CD4-positive, alpha-beta T cell treated with Interferon alpha-2 for 1 hour (primary cell): Measurements from ENCODE around the gene RNASEH1.
A peak's percentile ranks its signal among the peaks of the same experiment; 100 is the strongest.
"Not testable (repeated sequence)": the region's sequence is repeated elsewhere in the genome, so short reads cannot be mapped to it uniquely, and the experiment has no call there.

Experiments used
- DNase-seq, 2 donors: peaks; one replicate each; pipeline ENCODE4 v3.0.0-alpha.2; 2020 to 2022

RNASEH1 gene

DNA sequence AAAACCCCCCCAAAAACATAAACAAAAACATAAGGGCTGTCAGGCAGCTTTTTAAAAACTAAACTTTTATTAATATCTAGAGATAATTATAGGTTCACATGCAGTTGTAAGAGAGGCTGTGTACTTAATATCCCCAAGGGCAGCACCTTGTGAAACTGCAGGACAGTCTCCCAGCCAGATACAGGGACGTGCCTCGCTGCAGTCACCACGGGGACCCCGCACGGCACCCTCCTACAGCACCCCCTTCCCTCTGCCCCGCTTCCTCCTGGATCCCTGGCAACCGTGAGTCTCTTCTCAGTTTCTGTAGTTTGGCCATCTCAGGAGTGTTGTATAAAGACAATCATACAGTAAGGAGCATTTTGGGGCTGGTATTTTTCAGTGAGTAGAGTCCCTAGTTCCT is 30.0 kb upstream of the RNASEH1 start:
- DNase-seq, result no peak

GRCh38 chr2:3587432-3587831 is 29.3 kb upstream of the RNASEH1 start:
- DNase-seq, result no peak

DNA sequence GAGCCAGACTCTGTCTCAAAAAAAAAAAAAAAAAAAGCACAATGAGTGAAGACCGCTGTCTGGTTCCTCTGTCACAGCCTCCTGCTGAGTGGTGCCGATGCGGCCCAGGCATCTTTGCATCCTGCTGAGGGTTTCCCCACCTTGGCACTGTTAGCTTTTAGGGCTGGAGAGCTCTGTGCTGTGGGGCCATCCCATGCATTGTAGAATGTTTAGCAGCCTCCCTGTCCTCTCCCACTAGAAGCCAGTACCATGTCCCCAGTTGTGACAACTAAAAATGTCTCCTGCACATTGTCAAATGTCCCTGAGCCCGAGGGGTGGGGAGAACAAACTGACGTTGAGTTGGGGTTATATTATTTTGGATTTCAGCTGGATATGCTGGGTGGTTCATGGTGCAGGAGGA is 28.9 kb upstream of the RNASEH1 start:
- DNase-seq, result no peak

DNA sequence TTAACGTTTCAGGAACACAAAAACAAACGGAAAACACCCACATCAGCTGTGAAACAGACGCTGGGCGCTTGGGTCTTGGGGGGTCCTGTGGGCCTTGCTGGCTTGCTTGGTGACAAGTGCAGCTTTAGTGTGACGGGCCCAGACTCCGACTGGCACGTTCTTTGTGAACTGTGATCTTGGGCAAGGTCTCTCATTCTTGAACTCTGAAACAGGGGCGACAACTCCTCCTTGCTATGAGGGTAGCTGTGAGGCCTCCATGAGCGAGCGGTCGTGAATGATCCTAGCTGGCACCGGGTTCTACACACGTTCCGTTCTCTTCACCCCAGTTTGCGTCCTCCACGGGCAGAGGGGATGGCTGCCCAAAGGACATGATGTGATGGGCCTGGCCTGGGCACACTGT is 28.1 kb upstream of the RNASEH1 start:
- no peak for DNase-seq

DNA sequence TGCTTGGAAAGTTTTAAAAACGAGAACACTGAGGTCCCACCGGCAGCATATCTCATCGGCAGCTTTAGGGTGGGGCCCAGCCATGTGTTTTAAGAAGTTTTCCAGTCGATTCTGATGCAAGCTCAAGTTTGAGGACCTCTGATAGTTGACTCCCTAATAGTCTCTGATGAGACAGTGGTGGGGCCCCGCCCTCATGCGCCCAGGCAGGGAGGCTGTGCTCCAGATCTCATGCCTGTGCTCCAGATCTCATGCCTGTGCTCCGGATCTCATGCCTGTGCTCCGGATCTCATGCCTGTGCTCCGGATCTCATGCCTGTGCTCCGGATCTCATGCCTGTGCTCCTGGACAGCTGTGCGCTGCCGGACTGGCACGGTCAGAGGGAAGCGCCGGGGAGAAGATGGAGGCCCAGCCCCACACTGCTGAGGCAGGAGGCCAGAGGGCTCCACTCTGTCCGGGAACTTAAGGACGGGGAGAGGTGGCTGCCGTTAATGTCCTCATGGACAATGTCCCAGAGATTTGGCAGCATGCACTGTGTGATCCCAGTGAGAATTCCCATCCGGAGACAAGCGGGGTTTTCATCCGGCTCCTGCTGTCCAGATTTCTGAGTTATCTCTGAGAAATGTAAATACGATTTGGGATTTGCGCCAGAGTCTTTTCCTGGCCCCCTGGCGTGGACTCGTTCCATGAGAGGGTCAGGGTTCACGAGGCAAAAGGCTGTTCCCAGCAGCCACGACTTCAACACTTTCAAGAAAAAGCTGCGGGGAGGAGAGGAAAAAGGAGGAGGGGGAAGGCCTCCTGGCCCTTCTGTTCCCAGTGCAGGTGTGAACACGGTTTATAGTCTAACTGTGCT is 27.4 kb upstream of the RNASEH1 start:
- no peak for DNase-seq

GRCh38 chr2:3584608-3585260 is 26.6 kb upstream of the RNASEH1 start:
- DNase-seq, result no peak

DNA sequence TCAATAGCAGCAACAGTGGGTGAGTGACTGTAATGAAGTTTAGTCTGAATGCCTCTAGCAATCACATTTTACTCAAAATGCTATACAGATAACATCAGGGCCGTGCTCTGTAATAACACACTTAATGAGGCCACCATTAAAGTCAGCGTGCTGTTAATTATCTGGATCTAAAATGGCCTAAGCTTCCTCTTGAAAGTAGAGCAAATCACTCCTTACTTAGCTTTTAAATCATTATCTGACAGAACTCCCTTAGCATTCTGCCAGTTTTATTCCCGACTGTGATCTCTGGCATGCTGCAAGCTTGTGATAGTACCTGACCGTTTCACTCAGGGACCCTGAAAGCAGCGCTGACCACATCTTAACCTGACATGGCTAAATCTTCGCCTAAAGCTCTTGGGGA is 25.9 kb upstream of the RNASEH1 start:
- no peak for DNase-seq

DNA sequence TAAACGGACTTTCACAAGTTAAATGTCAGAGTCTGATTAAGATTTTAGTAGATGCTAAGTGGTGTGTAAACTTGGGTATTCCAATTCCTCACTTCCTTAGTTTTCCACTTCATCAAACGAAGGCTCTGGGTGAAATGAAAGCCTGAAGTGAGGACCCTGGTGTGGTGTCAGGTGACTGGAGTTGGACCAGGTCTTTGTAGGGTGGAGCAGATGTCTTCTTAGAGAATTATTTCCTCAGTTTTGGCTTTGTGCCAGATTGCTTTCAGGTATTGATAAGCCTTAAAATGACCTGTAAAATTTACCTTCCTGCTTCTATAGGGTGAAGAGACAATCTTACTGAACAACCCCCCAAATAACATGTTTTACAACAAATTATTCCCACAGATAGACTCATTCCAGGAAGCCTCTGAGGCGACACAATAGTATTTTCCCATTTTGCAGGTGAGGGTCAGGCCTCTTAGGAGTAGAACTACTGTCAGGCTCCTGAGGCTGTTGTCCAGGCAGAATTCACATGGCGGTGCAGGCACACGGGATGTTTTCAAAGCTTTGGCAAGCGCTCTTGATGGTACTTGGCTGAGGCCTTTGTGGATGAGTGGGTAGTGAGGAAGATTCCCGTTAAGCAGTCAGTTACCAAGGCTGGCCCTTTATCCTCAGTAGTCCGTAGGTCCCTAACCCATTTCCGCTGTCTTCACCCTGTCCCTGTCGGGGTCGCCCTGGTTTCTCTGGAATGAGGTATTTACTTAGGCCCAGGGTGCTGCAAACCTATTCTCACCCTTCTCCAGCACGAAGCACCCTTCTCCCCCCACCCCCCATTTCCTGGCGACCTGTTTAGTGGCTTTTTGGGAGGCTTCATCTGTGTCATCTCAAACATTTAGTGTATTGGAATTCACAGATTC is 23.5 kb upstream of the RNASEH1 start:
- no peak for DNase-seq

DNA sequence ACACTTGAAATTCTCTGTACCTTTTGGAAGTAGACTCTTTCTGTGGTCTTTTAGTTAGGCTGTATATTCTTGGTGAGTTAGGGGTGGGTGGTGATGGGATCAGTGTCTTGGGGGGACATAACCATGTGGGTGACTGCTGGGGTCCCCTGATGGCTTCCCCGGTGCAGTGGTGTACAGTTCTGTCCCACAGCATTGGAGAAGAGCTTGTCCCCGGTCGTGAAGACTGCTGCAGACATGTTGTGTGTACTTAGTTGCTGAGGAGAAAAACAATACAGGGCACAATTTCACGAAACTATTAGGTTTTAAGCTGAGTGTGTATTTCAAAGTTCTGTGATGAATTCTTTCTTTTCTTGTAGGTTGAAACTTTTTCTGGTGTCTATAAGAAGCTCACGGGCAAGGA is 22.3 kb upstream of the RNASEH1 start:
- DNase-seq, result no peak

GRCh38 chr2:3578987-3579386 is 20.9 kb upstream of the RNASEH1 start:
- DNase-seq, result no peak

- DNase-seq, result not testable (repeated sequence)
These were observed 18.1 kb upstream of the RNASEH1 start for GRCh38 chr2:3576263-3576630.

DNA sequence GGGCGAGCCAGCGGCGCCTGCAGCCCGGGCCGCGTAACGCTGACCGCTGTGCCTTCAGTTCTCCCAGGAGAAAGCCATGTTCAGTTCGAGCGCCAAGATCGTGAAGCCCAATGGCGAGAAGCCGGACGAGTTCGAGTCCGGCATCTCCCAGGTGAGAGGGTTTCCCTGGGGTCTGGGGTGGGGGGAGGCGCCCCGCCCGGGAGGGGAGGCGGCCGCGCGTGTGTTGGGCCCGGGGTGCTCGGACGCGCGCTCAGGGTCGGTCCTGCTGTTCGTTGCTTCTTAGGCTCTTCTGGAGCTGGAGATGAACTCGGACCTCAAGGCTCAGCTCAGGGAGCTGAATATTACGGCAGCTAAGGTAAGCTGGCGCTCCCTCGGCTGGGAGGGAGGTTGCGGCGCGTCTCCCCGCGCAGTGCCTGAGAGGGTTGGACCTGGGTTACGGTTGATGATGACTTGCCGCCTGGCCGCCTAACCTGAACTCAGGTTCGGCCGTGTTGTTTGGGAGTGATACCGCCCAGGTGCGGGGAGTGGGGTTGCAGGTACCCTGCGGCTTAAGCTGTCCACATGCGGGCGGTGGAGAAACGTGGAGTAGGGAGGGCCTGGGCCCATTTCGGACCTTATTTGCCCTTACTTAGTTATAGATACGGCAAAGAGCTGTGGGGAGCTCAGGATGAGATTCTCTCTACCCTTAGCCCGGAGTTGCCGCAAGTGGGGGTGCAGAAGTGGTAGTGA is 17.6 kb upstream of the RNASEH1 start:
- DNase-seq, result peak; percentile 18 to 36

DNA sequence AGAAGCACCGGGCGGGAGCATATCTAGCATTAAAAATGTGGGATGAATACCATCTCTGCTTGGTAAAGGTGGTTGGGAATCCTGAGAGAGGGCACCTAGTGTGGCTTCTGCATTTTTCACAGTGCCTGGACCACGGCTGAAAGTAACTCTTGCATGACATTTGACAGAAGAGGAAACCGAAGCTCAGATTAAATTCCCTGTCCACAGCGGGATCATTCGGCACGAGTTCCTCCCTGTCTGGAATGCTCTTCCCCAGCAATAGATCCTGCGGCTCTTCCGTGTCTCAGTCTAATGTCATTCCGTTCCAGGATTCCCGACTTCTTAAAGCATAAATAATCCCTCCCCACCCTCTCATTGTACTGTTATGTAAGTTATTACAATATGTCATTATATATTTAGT is 16.0 kb upstream of the RNASEH1 start:
- DNase-seq, result no peak

GRCh38 chr2:3572620-3573019 is 14.5 kb upstream of the RNASEH1 start:
- no peak for DNase-seq

DNA sequence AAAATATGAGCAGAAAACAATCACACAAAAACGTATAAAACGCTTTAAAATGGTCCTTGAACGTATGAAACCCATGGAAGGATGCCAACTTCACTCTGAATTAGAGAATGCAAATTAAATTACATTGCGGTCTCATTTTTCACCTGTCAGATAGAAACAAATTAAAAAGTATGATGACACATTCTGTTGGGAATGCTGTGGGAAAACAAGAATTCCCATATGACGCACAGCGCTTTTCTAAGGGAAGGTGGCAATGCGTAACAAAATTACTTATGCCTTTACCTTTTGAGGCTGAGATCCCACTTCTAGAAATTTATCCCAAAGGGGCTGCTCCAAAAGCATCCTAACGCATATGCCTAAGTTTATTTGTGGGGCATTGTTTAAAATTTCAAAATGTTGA is 13.2 kb upstream of the RNASEH1 start:
- DNase-seq, result no peak

GRCh38 chr2:3569656-3570055 is 11.5 kb upstream of the RNASEH1 start:
- DNase-seq, result not testable (repeated sequence)

GRCh38 chr2:3566806-3567205 is 8.7 kb upstream of the RNASEH1 start:
- DNase-seq, result no peak

- no peak for DNase-seq
These were observed 7.0 kb upstream of the RNASEH1 start for GRCh38 chr2:3565117-3565516.

DNA sequence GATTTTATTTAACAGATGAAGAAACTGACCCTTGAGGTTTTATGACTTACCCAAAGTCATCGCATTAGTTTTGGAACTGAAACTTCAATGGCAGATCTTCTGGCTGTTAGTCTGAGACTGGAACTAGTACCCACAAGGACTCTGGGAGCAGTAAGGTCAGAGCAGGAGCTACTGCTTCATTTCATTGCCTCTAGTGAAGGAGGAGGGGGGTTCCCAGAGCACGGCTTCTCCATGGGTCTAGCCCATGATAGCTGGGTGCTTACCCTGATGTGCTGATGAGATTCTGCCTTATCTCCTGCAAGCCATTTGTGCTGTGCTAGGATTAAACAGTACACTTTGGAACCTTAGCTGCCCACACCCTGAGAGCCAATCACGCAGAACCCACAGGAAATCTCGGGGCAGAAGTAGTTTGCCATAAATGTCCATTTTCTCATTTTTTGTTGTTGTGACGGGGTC is 5.4 kb upstream of the RNASEH1 start:
- no peak for DNase-seq

DNA sequence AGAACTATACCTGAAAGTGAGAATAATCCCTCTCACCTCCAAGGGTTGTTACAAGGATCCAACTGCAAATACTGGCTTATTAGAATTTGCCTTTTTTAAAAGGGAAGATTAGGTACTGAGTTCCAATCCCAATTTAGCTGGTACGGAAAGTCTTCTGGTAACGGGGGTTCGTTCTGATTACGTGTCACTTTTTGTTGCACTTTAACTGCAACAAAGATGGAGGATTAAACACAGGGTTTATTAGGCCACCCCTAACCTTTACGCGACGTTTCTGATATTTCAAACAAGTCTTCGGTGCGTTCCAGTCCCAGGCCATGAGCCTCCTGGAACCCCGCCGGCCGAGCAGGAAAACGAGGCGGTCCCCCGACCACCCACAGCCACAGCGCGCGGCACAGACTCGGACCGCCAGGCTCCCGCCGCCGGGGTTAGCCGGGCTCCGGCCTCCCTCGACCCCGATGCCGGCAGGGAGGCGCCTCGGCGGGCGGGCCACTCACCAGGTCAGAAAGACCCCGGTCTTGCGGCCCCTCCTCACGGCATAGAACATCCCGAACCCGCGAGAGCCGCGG is 411 bp downstream of the RNASEH1 start:
- DNase-seq, result no peak

DNA sequence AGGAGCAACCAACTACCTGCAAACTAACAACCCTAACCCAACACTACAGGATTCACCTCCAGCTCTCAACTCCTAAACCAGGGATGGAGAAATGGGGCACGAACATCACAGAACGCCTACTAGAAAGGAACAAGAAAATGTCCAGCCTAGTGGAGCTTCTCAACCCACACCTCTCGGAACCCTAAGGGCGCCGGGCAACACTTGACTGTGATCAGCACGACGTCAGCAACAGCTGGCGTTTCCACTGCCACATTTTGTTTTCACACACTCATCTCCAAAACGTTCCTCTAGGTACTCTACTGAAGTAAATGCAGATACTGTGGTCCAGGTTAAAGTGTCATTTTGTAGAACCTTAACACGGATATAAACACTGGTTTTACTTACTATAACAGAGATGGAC is 4.2 kb downstream of the RNASEH1 start:
- no peak for DNase-seq

DNA sequence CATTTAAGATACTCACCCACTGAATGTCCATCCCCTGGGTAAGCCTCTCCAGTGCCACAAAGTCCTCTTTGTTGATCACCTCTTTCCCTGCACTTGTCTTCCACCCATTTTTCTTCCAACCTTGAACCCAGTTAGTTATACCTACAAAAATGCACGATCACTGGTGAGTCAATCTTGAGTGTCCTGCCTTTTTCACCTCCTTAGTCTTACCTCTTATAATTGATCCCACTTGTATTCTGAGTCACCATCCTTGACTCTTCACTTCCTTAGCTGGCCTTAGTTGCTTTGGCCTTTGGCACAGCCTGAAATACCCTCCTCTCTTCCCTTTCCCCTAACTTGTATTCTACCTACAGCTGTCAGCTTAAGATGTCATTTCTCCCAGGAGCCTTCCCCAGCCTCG is 10.2 kb downstream of the RNASEH1 start:
- no peak for DNase-seq
